GM12891 (cell line): ENCODE data around the gene ABCA6.
"Not testable (repeated sequence)": the region's sequence is repeated elsewhere in the genome, so short reads cannot be mapped to it uniquely, and the experiment has no call there.

Experiments
- POLR2A ChIP-seq: IDR thresholded peaks from 2 replicates; pipeline ENCODE4 v1.6.1; 2011; ENCODE audit warnings: low read depth, low read length, control low read depth
- POLR2AphosphoS5 ChIP-seq: IDR thresholded peaks from 2 replicates; pipeline ENCODE4 v1.6.1; 2011; ENCODE audit warnings: low read depth, low read length, control low read depth
- SPI1 ChIP-seq: IDR thresholded peaks from 2 replicates; pipeline ENCODE4 v1.6.1; 2011; ENCODE audit warnings: low read depth, low read length, control low read depth
- TAF1 ChIP-seq: IDR thresholded peaks from 2 replicates; pipeline ENCODE4 v1.6.1; 2011; ENCODE audit warnings: low read depth, low read length, control low read depth

DNA sequence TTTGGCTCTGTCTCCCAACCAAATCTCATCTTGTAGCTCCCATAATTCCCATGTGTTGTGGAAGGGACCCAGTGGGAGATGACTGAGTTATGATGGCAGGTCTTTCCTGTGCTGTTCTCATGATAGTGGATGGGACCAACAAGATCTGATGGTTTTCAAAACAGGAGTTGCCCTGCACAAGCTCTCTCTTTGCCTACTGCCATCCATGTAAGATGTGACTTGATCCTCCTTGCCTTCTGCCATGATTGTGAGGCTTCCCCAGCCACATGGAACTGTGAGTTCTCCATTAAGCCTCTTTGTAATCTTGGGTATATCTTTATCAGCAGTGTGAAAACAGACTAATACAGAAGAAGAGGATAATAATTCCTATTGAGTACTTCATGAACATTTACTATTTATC is 26.9 kb upstream of the ABCA6 start:
- TF ChIP-seq POLR2A, POLR2AphosphoS5, TAF1, SPI1: not testable (repeated sequence)
